ENCODE data around the gene ETHE1. TPM values are rescaled to one million over a fixed set of nuclear protein-coding genes. Genes with fewer than 3 reads are reported as not detected.

Gene ETHE1
- total RNA-seq, 2 donors from 2014 or later, result 42.0 to 45.9 TPM

DNA sequence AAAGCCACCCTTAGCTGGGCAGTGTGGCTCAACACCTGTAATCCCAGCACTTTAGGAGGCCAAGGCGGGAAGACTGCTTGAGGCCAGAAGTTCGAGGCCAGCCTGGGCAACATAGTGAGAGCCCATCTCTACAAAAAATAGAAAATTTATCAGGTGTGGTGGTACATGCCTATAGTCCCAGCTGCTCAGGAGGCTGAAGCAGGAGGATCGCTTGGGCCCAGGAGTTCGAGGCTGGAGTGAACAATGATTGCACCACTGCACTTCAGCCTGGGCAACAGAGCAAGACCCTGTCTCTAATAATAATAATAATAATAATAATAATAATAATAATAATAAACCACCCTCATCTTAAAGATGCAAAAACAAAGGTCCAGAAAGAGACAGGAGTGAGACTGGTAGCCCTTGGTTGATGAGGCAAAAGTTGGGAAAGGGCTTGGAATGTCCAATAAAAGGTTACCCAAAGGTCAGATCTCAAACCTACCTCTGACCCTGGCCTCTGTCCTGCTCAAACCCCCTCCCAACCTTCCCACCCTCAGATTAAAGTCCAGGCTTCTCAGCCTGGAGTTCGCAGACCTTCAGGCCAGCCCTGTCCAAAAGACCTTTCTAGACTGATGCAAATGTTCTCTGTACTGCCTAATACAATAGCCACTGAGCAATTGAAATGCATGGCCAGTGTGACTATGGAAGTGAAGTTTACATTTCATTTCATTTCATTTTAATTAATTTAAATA, 15.1 kb upstream of the ETHE1 start:
- no peaks in the 10 kb centered on the region for H3K9me3 ChIP-seq
- TF ChIP-seq, protein P1, sequence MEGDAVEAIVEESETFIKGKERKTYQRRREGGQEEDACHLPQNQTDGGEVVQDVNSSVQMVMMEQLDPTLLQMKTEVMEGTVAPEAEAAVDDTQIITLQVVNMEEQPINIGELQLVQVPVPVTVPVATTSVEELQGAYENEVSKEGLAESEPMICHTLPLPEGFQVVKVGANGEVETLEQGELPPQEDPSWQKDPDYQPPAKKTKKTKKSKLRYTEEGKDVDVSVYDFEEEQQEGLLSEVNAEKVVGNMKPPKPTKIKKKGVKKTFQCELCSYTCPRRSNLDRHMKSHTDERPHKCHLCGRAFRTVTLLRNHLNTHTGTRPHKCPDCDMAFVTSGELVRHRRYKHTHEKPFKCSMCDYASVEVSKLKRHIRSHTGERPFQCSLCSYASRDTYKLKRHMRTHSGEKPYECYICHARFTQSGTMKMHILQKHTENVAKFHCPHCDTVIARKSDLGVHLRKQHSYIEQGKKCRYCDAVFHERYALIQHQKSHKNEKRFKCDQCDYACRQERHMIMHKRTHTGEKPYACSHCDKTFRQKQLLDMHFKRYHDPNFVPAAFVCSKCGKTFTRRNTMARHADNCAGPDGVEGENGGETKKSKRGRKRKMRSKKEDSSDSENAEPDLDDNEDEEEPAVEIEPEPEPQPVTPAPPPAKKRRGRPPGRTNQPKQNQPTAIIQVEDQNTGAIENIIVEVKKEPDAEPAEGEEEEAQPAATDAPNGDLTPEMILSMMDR (IDR thresholded peaks at IDR 0.05), result no peak
- ATAC-seq (ENCODE audit: insufficient number of reproducible peaks, low FRiP score, low read depth) (no peak), DNase-seq (ENCODE audit: low spot score) (no peak)
- H3K27ac ChIP-seq, result no peak overlapping the region
- no peaks in the 10 kb centered on the region for H3K27me3 ChIP-seq (replicated peaks; ENCODE audit: insufficient read depth)
- peaks cover 48% of the 10 kb centered on the region for H3K36me3 ChIP-seq
- no peak overlapping the region for H3K4me3 ChIP-seq
- no peaks in the 10 kb centered on the region for H3K4me1 ChIP-seq (ENCODE audit: control insufficient read depth in 1 of 2, low read depth in 2 of 2)

DNA sequence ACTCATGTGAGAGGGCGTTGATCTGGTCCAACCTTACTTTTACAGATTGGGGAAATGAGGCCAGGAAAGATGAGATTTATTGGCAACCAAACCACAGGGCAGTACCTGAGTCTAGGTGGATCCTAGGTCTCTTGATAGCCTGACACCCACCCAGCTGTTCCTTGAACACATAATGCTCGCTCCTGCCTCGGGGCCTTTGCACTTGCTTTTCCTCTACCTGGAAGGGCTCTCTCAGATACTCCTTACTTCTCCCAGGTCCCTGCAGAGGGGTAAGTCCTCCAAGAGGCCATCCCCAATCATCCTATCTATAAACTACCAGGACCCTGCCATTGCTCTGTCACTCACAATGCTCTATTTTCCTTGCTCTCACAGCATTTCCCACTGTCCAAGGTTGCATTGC, 13.4 kb upstream of the ETHE1 start:
- DNase-seq (ENCODE audit: low spot score) (no peak), ATAC-seq (ENCODE audit: insufficient number of reproducible peaks, low FRiP score, low read depth) (no peak)
- no peak overlapping the region for H3K27ac ChIP-seq
- H3K27me3 ChIP-seq (replicated peaks; ENCODE audit: insufficient read depth), result no peaks in the 10 kb centered on the region
- H3K9me3 ChIP-seq, result no peaks in the 10 kb centered on the region
- no peak overlapping the region for H3K4me3 ChIP-seq
- H3K4me1 ChIP-seq (ENCODE audit: control insufficient read depth in 1 of 2, low read depth in 2 of 2), result peaks cover 0 to 5% of the 10 kb centered on the region in 2 donors
- peaks cover 41% of the 10 kb centered on the region for H3K36me3 ChIP-seq
- TF ChIP-seq, protein P1 (IDR thresholded peaks at IDR 0.05), result no peak

DNA sequence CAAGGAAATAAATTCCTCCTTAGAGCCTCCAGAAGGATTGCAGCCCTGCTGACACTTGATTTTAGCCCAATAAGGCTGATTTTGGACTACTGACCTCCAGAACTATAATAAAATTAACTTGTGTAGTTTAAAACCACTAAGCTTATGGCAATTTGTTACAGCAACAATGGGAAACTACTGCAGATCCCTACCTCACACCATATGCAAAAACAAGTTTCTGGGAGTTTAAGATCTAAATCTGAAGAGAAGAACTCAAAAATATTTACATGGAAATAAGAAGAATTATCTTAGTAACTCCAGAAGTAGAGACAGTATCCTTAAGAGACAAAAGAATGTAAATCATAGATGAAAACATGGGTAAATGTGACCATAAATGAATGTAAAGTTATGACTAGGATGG, 11.9 kb upstream of the ETHE1 start:
- no peaks in the 10 kb centered on the region for H3K27me3 ChIP-seq (replicated peaks; ENCODE audit: insufficient read depth)
- H3K9me3 ChIP-seq, result no peaks in the 10 kb centered on the region
- peaks cover 0 to 16% of the 10 kb centered on the region in 2 donors for H3K4me1 ChIP-seq (ENCODE audit: control insufficient read depth in 1 of 2, low read depth in 2 of 2)
- no peak overlapping the region for H3K4me3 ChIP-seq
- DNase-seq (ENCODE audit: low spot score) (no peak), ATAC-seq (ENCODE audit: insufficient number of reproducible peaks, low FRiP score, low read depth) (no peak)
- TF ChIP-seq, protein P1 (IDR thresholded peaks at IDR 0.05), result no peak
- H3K36me3 ChIP-seq, result peaks cover 35% of the 10 kb centered on the region
- H3K27ac ChIP-seq, result no peak overlapping the region

DNA sequence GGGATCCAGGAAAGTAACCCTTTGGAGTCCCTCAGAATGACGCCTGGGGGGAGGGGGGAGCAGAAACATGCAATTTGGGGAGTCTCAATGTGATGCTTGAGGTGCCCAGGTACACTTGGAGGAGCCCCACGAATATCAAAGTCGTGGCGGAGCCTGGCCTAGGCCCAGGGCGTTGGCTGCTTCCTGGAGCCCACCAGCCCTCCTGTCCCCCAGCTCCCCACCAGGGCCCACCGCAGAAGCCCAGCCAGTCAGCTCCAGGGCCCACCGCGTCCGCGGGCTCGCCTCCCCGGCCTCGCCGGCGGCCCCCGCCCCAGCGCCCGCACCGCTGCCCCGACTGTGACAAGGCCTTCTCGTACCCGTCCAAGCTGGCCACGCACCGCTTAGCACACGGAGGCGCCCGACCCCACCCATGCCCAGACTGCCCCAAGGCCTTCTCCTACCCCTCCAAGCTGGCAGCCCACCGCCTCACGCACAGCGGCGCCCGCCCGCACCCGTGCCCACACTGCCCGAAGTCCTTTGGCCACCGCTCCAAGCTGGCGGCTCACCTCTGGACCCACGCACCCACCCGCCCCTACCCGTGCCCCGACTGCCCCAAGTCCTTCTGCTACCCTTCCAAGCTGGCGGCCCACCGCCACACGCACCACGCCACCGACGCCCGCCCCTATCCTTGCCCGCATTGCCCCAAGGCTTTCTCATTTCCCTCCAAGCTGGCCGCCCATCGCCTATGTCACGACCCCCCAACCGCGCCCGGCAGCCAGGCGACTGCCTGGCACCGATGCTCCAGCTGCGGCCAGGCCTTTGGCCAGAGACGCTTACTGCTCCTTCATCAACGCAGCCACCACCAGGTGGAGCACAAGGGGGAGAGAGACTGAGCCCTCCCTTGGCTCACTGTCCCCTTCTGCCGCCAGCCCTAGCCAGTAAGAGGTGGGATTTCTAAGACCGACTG, 8.1 kb upstream of the ETHE1 start:
- no peak for ATAC-seq (ENCODE audit: insufficient number of reproducible peaks, low FRiP score, low read depth)
- Histone ChIP-seq H3K9me3 (no peaks in the 10 kb centered on the region), H3K4me3 (peak overlapping the region; percentile 92), H3K36me3 (peaks cover 9% of the 10 kb centered on the region), H3K4me1 (ENCODE audit: control insufficient read depth in 1 of 2, low read depth in 2 of 2) (peaks cover 0 to 31% of the 10 kb centered on the region in 2 donors), H3K27me3 (replicated peaks; ENCODE audit: insufficient read depth) (no peaks in the 10 kb centered on the region), H3K27ac (peak overlapping the region; percentile 92 to 98)
- peak; percentile 58 for DNase-seq (ENCODE audit: low spot score)
- TF ChIP-seq, protein P1 (IDR thresholded peaks at IDR 0.05), result peak; percentile 53

DNA sequence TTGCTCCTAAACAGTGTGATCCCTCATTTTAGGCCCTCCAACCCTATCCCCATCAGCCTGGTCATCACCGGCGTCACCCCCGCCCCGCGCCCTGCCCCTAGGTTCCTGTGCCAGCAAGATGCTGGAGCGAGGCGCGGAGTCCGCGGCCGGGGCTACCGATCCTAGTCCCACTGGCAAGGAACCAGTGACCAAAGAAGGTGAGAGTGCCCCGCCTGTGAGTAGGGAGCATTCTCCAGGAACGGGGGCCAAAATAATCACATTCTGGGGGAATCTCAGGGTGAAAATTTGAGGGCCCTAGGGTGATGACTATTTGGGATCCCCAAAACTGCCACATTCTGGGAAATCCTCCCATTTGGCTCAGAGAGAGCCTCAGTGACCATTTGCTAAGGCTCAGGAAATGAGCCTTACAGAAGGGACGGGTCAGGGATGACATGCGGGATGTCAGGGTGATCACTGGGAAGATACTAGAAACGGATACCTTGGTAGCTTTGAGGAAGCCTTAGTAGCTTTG, 7.4 kb upstream of the ETHE1 start:
- peak; percentile 3 for ATAC-seq (ENCODE audit: insufficient number of reproducible peaks, low FRiP score, low read depth)
- Histone ChIP-seq H3K36me3 (peaks cover 9% of the 10 kb centered on the region), H3K4me3 (peak overlapping the region; percentile 92), H3K4me1 (ENCODE audit: control insufficient read depth in 1 of 2, low read depth in 2 of 2) (peaks cover 0 to 31% of the 10 kb centered on the region in 2 donors), H3K9me3 (no peaks in the 10 kb centered on the region), H3K27ac (peak overlapping the region; percentile 92 to 98), H3K27me3 (replicated peaks; ENCODE audit: insufficient read depth) (no peaks in the 10 kb centered on the region)
- DNase-seq (ENCODE audit: low spot score), result no peak
- TF ChIP-seq, protein P1 (IDR thresholded peaks at IDR 0.05), result no peak
